Fibroblast of skin of back (primary cell): ENCODE data around the gene OLFML2A.

Experiments used
- DNase-seq: peaks from one replicate; pipeline ENCODE4 v3.0.0-alpha.2; 2013

The OLFML2A gene

GRCh38 chr9:124855566-124855943 lies 78.6 kb downstream of the OLFML2A start:
- DNase-seq = no peak

- DNase-seq = peak; percentile 26
These were observed 79.2 kb downstream of the OLFML2A start for GRCh38 chr9:124855944-124856765.

- DNase-seq = no peak
These were observed 80.7 kb downstream of the OLFML2A start for GRCh38 chr9:124857533-124858162.

- no peak for DNase-seq
These were observed 81.6 kb downstream of the OLFML2A start for GRCh38 chr9:124858330-124859046.

- no peak for DNase-seq
These were observed 83.1 kb downstream of the OLFML2A start for GRCh38 chr9:124859803-124860581.

- no peak for DNase-seq
These were observed 83.8 kb downstream of the OLFML2A start for GRCh38 chr9:124860582-124861341.

GRCh38 chr9:124861342-124862229 lies 84.7 kb downstream of the OLFML2A start, which contains the start of the genes ARPC5L and RPL35:
Gene ARPC5L, plus strand, starts transcription at chr9:124862130. Its CDS starts 7,161 bp downstream, at chr9:124869291.
Gene RPL35, minus strand, starts transcription at chr9:124861957. Its CDS starts 45 bp downstream, at chr9:124861912.
- peak; percentile 93 for DNase-seq

- no peak for DNase-seq
These were observed 86.5 kb downstream of the OLFML2A start for GRCh38 chr9:124863371-124863871.
